Osteocyte (in vitro differentiated cells): ENCODE measurements around the gene MINDY2. TPM values are rescaled to one million over a fixed set of nuclear protein-coding genes. Genes with fewer than 3 reads are reported as not detected.

Experiments used
- DNase-seq: peaks from one replicate; pipeline ENCODE4 v3.0.0; 2021; ENCODE audit warnings: mixed read lengths; ENCODE audit not compliant: unreplicated experiment; ENCODE audit errors: extremely low spot score
- H3K27ac Mint-ChIP-seq: one replicate; pipeline ENCODE4 v1.8.0; 2021; ENCODE audit warnings: mild to moderate bottlenecking, mixed read lengths; ENCODE audit not compliant: unreplicated experiment
- H3K27me3 Mint-ChIP-seq: one replicate; pipeline ENCODE4 v1.8.0; 2021; ENCODE audit warnings: mixed read lengths; ENCODE audit not compliant: unreplicated experiment
- H3K36me3 Mint-ChIP-seq: one replicate; pipeline ENCODE4 v1.8.0; 2021; ENCODE audit warnings: mixed read lengths; ENCODE audit not compliant: unreplicated experiment
- H3K4me1 Mint-ChIP-seq: one replicate; pipeline ENCODE4 v1.8.0; 2021; ENCODE audit warnings: mixed read lengths; ENCODE audit not compliant: unreplicated experiment
- H3K4me3 Mint-ChIP-seq: one replicate; pipeline ENCODE4 v1.8.0; 2021; ENCODE audit warnings: mild to moderate bottlenecking, moderate library complexity, mixed read lengths; ENCODE audit not compliant: unreplicated experiment
- H3K9me3 Mint-ChIP-seq: one replicate; pipeline ENCODE4 v1.8.0; 2021; ENCODE audit warnings: mixed read lengths; ENCODE audit not compliant: unreplicated experiment
- total RNA-seq: library from RNA; stranded (reverse); gene quantifications from 2 replicates; pipeline ENCODE4 v1.2.1, GENCODE V29; 2021
- TF ChIP-seq, protein P1 (sequence below): fragments of 200-600 bp; sonication (generic); IDR thresholded peaks from 2 replicates; pipeline ENCODE4 v1.5.0; 2021; ENCODE audit warnings: antibody characterized with exemption, mild to moderate bottlenecking, moderate library complexity

Gene MINDY2
- total RNA-seq, 1 donor from 2014 or later: 18.6 TPM

DNA sequence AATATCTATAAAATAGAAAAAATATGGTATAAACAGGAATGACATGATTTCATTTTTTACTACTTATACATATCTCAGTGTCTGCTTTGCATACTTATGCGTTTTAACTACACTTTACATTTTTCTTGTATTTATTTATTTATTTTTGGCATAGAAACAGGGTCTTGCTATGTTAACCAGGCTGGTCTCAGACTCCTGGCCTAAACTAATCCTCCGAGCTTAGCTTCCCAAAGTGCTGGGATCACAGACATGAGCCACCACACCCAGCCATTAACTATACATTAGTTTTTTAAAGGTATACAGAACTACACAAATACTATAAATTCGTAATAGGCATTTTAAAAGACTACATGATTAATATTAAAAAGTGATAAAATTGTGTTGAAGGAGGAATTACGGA lies 30.7 kb upstream of the MINDY2 start:
- peaks cover 53% of the 10 kb centered on the region for H3K4me1 Mint-ChIP-seq
- DNase-seq: no peak
- H3K4me3 Mint-ChIP-seq: no peak overlapping the region
- no peak overlapping the region for H3K27ac Mint-ChIP-seq
- peaks cover 3% of the 10 kb centered on the region for H3K36me3 Mint-ChIP-seq
- TF ChIP-seq, protein P1, sequence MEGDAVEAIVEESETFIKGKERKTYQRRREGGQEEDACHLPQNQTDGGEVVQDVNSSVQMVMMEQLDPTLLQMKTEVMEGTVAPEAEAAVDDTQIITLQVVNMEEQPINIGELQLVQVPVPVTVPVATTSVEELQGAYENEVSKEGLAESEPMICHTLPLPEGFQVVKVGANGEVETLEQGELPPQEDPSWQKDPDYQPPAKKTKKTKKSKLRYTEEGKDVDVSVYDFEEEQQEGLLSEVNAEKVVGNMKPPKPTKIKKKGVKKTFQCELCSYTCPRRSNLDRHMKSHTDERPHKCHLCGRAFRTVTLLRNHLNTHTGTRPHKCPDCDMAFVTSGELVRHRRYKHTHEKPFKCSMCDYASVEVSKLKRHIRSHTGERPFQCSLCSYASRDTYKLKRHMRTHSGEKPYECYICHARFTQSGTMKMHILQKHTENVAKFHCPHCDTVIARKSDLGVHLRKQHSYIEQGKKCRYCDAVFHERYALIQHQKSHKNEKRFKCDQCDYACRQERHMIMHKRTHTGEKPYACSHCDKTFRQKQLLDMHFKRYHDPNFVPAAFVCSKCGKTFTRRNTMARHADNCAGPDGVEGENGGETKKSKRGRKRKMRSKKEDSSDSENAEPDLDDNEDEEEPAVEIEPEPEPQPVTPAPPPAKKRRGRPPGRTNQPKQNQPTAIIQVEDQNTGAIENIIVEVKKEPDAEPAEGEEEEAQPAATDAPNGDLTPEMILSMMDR: no peak
- H3K9me3 Mint-ChIP-seq: no peaks in the 10 kb centered on the region
- no peaks in the 10 kb centered on the region for H3K27me3 Mint-ChIP-seq

DNA sequence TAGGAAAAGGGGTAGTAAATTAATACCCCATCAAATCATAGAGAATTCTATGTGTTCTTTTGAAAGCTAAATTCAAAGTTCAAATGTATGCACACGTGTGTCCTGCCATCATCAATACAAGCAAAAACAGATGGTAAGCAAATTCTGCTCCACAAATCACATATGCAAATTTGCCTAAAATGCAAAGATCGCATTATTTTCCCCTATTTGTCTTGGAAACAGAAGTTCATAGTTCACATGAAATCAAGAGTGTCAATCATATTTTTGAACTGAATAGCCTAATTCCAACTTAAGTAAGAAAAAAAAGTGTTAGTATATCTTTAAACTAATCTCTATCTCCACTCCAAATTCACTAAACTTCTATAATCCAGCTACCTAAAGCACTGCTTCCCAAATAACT lies 30.1 kb upstream of the MINDY2 start:
- no peak overlapping the region for H3K27ac Mint-ChIP-seq
- H3K9me3 Mint-ChIP-seq: no peaks in the 10 kb centered on the region
- no peaks in the 10 kb centered on the region for H3K27me3 Mint-ChIP-seq
- DNase-seq: no peak
- H3K4me3 Mint-ChIP-seq: no peak overlapping the region
- TF ChIP-seq, protein P1: no peak
- peaks cover 3% of the 10 kb centered on the region for H3K36me3 Mint-ChIP-seq
- peaks cover 54% of the 10 kb centered on the region for H3K4me1 Mint-ChIP-seq

DNA sequence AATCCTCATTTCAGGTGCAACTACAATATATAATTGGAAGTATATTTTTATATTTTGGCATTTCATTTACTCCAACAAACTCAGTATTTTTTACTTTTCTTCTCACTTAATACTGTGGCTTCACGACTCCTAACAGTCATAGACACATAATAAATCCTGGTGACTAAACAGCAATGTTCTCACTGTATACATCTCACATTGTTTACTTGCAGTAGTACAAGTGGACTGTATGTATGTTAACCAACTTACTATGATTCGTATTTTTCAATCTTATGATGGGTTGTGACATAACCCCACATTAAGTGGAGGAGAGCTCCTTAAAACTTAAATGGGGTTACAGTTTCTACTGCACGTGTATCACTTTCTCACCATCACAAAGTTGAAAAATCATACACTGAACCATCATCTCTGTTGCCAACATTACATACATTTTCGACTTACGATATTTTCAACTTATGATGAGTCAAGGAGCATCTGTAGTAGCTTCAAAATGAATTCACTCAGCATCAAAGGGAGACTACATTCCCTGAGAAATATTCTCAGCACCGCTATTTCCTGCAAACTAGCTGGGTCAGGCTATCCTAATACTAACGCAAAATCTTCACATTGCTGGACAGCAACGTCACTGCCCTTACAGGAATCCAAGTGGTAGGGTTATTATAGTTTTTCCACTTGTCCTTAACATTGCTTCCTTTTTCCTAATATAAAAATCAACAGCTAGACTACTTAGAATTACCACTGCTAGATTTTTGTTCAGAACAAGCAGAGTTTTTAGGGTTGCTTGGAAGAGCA lies 28.9 kb upstream of the MINDY2 start:
- Mint-ChIP-seq H3K36me3 (peaks cover 3% of the 10 kb centered on the region), H3K4me1 (peaks cover 56% of the 10 kb centered on the region), H3K4me3 (no peak overlapping the region), H3K9me3 (no peaks in the 10 kb centered on the region), H3K27me3 (no peaks in the 10 kb centered on the region), H3K27ac (peak overlapping the region; percentile 73)
- TF ChIP-seq, protein P1: no peak
- DNase-seq: no peak

DNA sequence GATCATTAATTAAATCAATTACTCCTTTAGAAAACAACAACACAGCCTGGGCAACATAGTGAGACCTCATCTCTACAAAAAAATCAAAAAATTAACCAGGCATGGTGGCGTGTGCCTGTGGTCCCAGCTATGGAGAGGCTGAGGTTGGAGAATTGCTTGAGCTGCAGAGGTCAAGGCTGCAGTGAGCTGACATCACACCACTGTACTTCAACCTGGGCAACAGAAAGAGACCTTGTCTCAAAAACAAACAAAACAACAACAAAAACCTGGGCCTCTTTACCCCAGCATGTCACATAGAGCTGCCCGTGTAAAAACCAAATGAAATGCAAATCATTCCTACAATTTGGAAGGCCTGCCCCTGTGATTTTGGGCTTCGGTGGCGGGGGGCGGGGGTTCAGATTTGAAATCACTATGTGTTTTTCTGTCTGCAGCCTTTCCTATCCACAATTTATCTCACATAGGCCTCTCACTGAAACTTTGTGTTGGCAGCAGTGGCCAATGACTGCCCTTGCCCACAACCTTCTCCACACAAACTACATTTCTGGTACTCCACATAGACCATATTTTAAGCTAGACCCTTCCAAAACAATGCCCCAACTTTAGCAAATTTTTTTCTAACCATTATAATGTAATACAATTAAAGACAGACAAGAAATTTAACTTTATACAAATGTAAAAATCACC lies 28.1 kb upstream of the MINDY2 start:
- Mint-ChIP-seq H3K27ac (peak overlapping the region; percentile 73), H3K4me3 (no peak overlapping the region), H3K9me3 (no peaks in the 10 kb centered on the region), H3K27me3 (no peaks in the 10 kb centered on the region), H3K36me3 (peaks cover 3% of the 10 kb centered on the region), H3K4me1 (peaks cover 57% of the 10 kb centered on the region)
- no peak for DNase-seq
- TF ChIP-seq, protein P1: no peak

DNA sequence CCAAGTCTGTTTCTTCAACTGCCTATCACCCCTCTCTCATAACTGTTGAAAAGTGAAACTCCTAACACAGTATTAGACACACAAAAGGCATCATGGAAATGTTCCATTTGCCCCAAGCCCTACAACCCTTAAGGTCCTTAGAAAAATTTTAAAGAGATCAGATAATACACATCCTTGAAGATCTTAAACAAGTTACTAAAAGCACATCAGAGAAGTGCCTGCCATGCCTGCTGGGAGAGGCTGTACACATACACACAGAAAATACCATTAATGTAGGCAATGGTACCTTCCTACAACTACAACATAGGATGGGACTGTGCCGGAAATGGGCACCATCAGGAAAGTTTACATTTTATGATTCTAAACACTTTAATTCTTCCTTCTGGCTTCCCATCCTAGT lies 24.9 kb upstream of the MINDY2 start:
- peak overlapping the region; percentile 55 for H3K4me3 Mint-ChIP-seq
- no peak for DNase-seq
- H3K27ac Mint-ChIP-seq: no peak overlapping the region
- TF ChIP-seq, protein P1: no peak
- H3K9me3 Mint-ChIP-seq: no peaks in the 10 kb centered on the region
- peaks cover 52% of the 10 kb centered on the region for H3K4me1 Mint-ChIP-seq
- peaks cover 3% of the 10 kb centered on the region for H3K36me3 Mint-ChIP-seq
- H3K27me3 Mint-ChIP-seq: no peaks in the 10 kb centered on the region
